Osteocyte (in vitro differentiated cells): ENCODE results near the gene TIAL1. TPM values are rescaled to one million over a fixed set of nuclear protein-coding genes. Genes with fewer than 3 reads are reported as not detected.

Experiments
- total RNA-seq: library from RNA; stranded (reverse); gene quantifications from 2 replicates; pipeline ENCODE4 v1.2.1, GENCODE V29; 2021

The TIAL1 gene
- total RNA-seq, 1 donor from 2014 or later = 133 TPM

Other genes starting within 250 kb of the TIAL1 start
- gene RGS10, start 54.2 kb downstream of the TIAL1 start, total RNA-seq = 19.0 and 23.3 TPM in 2 replicates
- gene BAG3, start 54.4 kb upstream of the TIAL1 start, total RNA-seq = 40.1 and 41.0 TPM in 2 replicates
- gene INPP5F, start 129.1 kb upstream of the TIAL1 start, total RNA-seq = 36.8 and 38.6 TPM in 2 replicates